HG03432 (cell line): ENCODE results near the gene PCDH15.
A peak's percentile ranks its signal among the peaks of the same experiment; 100 is the strongest.

Experiments used
- ATAC-seq: cut with Tn5 transposase; IDR thresholded peaks from one replicate; pipeline ENCODE4 v1.9.1; 2021; ENCODE audit warnings: mild to moderate bottlenecking, moderate library complexity; ENCODE audit not compliant: unreplicated experiment

Gene PCDH15

GRCh38 chr10:54708591-54708990 lies 92.4 kb downstream of the PCDH15 start:
- no peak for ATAC-seq

GRCh38 chr10:54708021-54708420 lies 93.0 kb downstream of the PCDH15 start:
- no peak for ATAC-seq

GRCh38 chr10:54702583-54703485 lies 98.2 kb downstream of the PCDH15 start:
- ATAC-seq: no peak

GRCh38 chr10:54691331-54691730 lies 109.7 kb downstream of the PCDH15 start:
- ATAC-seq: no peak

GRCh38 chr10:54682554-54682953 lies 118.5 kb downstream of the PCDH15 start:
- ATAC-seq: no peak

- ATAC-seq: no peak
These were observed 119.9 kb downstream of the PCDH15 start for GRCh38 chr10:54681136-54681535.

- no peak for ATAC-seq
These were observed 133.9 kb downstream of the PCDH15 start for GRCh38 chr10:54667136-54667535.

- ATAC-seq: no peak
These were observed 134.8 kb downstream of the PCDH15 start for GRCh38 chr10:54666192-54666591.

- no peak for ATAC-seq
These were observed 135.9 kb downstream of the PCDH15 start for GRCh38 chr10:54665095-54665494.

- ATAC-seq: no peak
These were observed 140.6 kb downstream of the PCDH15 start for GRCh38 chr10:54660397-54660796.

GRCh38 chr10:54656643-54657042 lies 144.4 kb downstream of the PCDH15 start:
- no peak for ATAC-seq

- no peak for ATAC-seq
These were observed 147.5 kb downstream of the PCDH15 start for GRCh38 chr10:54653518-54653917.

- ATAC-seq: peak; percentile 72
These were observed 150.5 kb downstream of the PCDH15 start for GRCh38 chr10:54650547-54650946.

- no peak for ATAC-seq
These were observed 179.0 kb downstream of the PCDH15 start for GRCh38 chr10:54622017-54622416.

- no peak for ATAC-seq
These were observed 180.7 kb downstream of the PCDH15 start for GRCh38 chr10:54620352-54620751.

GRCh38 chr10:54614072-54614471 lies 187.0 kb downstream of the PCDH15 start:
- ATAC-seq: no peak

GRCh38 chr10:54613162-54613561 lies 187.9 kb downstream of the PCDH15 start:
- ATAC-seq: no peak

GRCh38 chr10:54609423-54609822 lies 191.6 kb downstream of the PCDH15 start:
- ATAC-seq: no peak

GRCh38 chr10:54607983-54608382 lies 193.0 kb downstream of the PCDH15 start:
- ATAC-seq: no peak

GRCh38 chr10:54594289-54594688 lies 206.7 kb downstream of the PCDH15 start:
- no peak for ATAC-seq

- no peak for ATAC-seq
These were observed 213.1 kb downstream of the PCDH15 start for GRCh38 chr10:54587971-54588370.

- no peak for ATAC-seq
These were observed 215.5 kb downstream of the PCDH15 start for GRCh38 chr10:54585572-54585971.

- ATAC-seq: no peak
These were observed 223.3 kb downstream of the PCDH15 start for GRCh38 chr10:54577682-54578081.
